Thoracic aorta endothelial cell (primary cell): ENCODE measurements around the gene MYOC. TPM values are rescaled to one million over a fixed set of nuclear protein-coding genes. Genes with fewer than 3 reads are reported as not detected.

ENCODE experiments used
- total RNA-seq: library from RNA; depleted of rRNA; stranded (reverse); fragments of >200 nt; gene quantifications from 2 replicates; pipeline ENCODE4 v1.2.3, GENCODE V29; 2012

Gene MYOC
- total RNA-seq = not detected in 2 replicates

GRCh38 chr1:171652234-171652822 lies at the start of gene MYOC:
TSS of gene MYOC (minus strand) at chr1:171652688. CDS start at chr1:171652611, 77 bp downstream.

GRCh38 chr1:171622152-171622462 lies 30.4 kb downstream of the MYOC start, which contains the start of gene MYOCOS:
TSS of gene MYOCOS (plus strand) at chr1:171622243. CDS start at chr1:171623884, 1,641 bp downstream.

Other genes with a start within 250 kb of the MYOC start
- 120 and 145 TPM in 2 replicates for gene PRRC2C, start 167.2 kb downstream of the MYOC start, total RNA-seq
- gene MYOCOS, start 30.4 kb downstream of the MYOC start, total RNA-seq = 0.27 TPM in 1 of 2 replicates, not detected in the other
- gene VAMP4, start 89.4 kb upstream of the MYOC start, total RNA-seq = 7.8 and 9.3 TPM in 2 replicates
- gene METTL13, start 129.0 kb upstream of the MYOC start, total RNA-seq = 21.7 and 25.6 TPM in 2 replicates
- gene DNM3, start 188.8 kb upstream of the MYOC start, total RNA-seq = 3.3 and 4.7 TPM in 2 replicates